Spleen (tissue), 11 donors: ENCODE data around the gene DPP4. TPM values are rescaled to one million over a fixed set of nuclear protein-coding genes. Genes with fewer than 3 reads are reported as not detected.

Experiments
- DNase-seq: peaks from one replicate; pipeline ENCODE4 v3.0.0-alpha.2; 2020
- H3K27ac ChIP-seq, 8 donors: fragments of 200-600 bp; sonication (generic) in 7 of 8; 1 replicate in 4 of 8; 2 replicates in 4 of 8; pipeline versions ENCODE4 v1.5.0 to v1.8.0; 2016 to 2021; ENCODE audit warnings: inconsistent platforms in 4 of 8, mild to moderate bottlenecking in 4 of 8, moderate library complexity in 1 of 8
- H3K27me3 ChIP-seq, 7 donors: fragments of 200-600 bp; sonication (generic) in 6 of 7; replicated peaks in 1 of 7; 1 replicate in 4 of 7; 2 replicates in 3 of 7; pipeline versions ENCODE4 v1.5.0 to v1.8.0; 2016 to 2021; ENCODE audit warnings: inconsistent platforms in 3 of 7, mild to moderate bottlenecking in 1 of 7
- H3K36me3 ChIP-seq, 6 donors: fragments of 200-600 bp; sonication (generic) in 5 of 6; 1 replicate in 4 of 6; 2 replicates in 2 of 6; pipeline versions ENCODE4 v1.5.0 to v1.8.0; 2016 to 2021; ENCODE audit warnings: inconsistent platforms in 2 of 6
- H3K4me1 ChIP-seq, 6 donors: fragments of 200-600 bp; sonication (generic) in 5 of 6; 1 replicate in 3 of 6; 2 replicates in 3 of 6; pipeline versions ENCODE4 v1.5.0 to v1.8.0; 2016 to 2021; ENCODE audit warnings: inconsistent platforms in 3 of 6
- H3K4me3 ChIP-seq, 8 donors: fragments of 200-600 bp; sonication (generic) in 7 of 8; 1 replicate in 4 of 8; 2 replicates in 4 of 8; pipeline versions ENCODE4 v1.5.0 to v1.8.0; 2016 to 2021; ENCODE audit warnings: inconsistent platforms in 4 of 8, mild to moderate bottlenecking in 4 of 8, moderate library complexity in 2 of 8
- H3K9me3 ChIP-seq, 8 donors: fragments of 200-600 bp; sonication (generic) in 7 of 8; 1 replicate in 4 of 8; 2 replicates in 4 of 8; pipeline versions ENCODE4 v1.5.0 to v1.8.0; 2016 to 2021; ENCODE audit warnings: inconsistent platforms in 4 of 8
- POLR2A ChIP-seq, 3 donors: fragments of 450-650 bp; IDR thresholded peaks; one replicate each; pipeline ENCODE4 v1.5.1; 2017; ENCODE audit warnings: antibody characterized with exemption in 3 of 3, mild to moderate bottlenecking in 1 of 3
- POLR2AphosphoS5 ChIP-seq, 3 donors: sonication (generic); formaldehyde crosslinking; IDR thresholded peaks; one replicate each; pipeline ENCODE4 v1.5.1; 2017; ENCODE audit warnings: antibody characterized with exemption in 3 of 3
- WGBS, 5 donors: extraction: QIAGEN DNeasy Blood & Tissue Kit in 3 of 5; methylation state at CpG; one replicate each; pipeline versions ENCODE4 v1.1.5 to v1.1.7; 2013 to 2018; 5-methylcytosine and 5-hydroxymethylcytosine counted together
- intact Hi-C: fragments of 100-400 bp; cut with DNase I; formaldehyde crosslinking; loops from one replicate; pipeline ENCODE4 v1.15.0; 2023; ENCODE audit warnings: low total_unique reads
- polyA plus RNA-seq, 3 donors: library from polyadenylated mRNA; stranded (reverse); fragments of 200-250 nt; gene quantifications; one replicate each; pipeline ENCODE4 v1.2.1, GENCODE V29; 2013
- total RNA-seq, 7 donors: library from RNA; depleted of rRNA in 3 of 7; stranded (reverse); fragments of >200 nt in 3 of 7; fragmentation: NEBNext Ultra II Directional in 4 of 7; extraction: Animal tissue kit (Norgen Biotek cat#: 25700) in 4 of 7; gene quantifications; one replicate each; pipeline versions ENCODE4 v1.1.0 to v1.2.1, GENCODE V29; 2016 to 2021
- TF ChIP-seq, protein P1 (sequence below), 11 experiments: fragments of 200-600 bp in 7 of 11; fragments of 450-650 bp in 4 of 11; sonication (generic) in 4 of 11; IDR thresholded peaks in 8 of 11; conservative IDR thresholded peaks in 3 of 11; 1 replicate in 7 of 11; 2 replicates in 4 of 11; pipeline versions ENCODE4 v1.4.0 to v1.8.0; 2016 to 2021; ENCODE audit warnings: antibody characterized with exemption in 11 of 11, inconsistent platforms in 4 of 11, mild to moderate bottlenecking in 1 of 11
- donor health status: healthy with polysubstance abuse.
- donor health status: DM: no; HTN: no; CAD: no; lungs with moderate emphysema.
- donor health status: DM: no; HTN: no; CAD: no.
- donor health status: Bipolar disorder and iron deficiency.
- donor health status: healthy.
- donor health status: DM: no; HTN: no; CAD: no.
- donor health status: DM: yes; HTN: yes; CAD: no.

Gene DPP4
- total and polyA plus RNA-seq, 10 donors = 1.3 to 28.6 (median 18.4) TPM

DNA sequence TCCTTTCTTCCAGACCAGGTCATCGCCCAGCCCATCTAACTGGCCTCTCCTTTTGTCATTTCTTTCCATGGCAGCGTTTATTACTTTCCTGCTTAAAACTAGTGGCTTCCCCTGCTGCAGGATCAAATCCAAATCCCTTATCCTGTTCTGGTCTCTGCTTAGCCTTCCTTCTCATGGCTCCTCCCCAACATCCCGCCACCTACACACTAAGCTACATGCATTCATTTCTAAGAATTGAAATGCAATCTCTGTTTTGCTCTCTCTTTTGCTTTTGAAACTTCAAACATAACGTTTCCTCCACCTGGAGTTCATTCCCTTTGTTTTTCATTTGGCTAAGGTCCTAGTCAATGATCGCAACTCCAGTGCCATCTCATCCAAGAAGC, 18.0 kb upstream of the DPP4 start:
- 80 to 92% (median 85%) methylated on average over 5 of the region's 5 CpGs for WGBS, 5 donors
- H3K36me3 ChIP-seq = no peaks in the 10 kb centered on the region
- no peaks in the 10 kb centered on the region for H3K4me1 ChIP-seq
- no peak overlapping the region for H3K4me3 ChIP-seq
- no peak overlapping the region for H3K27ac ChIP-seq
- TF ChIP-seq, protein P1, sequence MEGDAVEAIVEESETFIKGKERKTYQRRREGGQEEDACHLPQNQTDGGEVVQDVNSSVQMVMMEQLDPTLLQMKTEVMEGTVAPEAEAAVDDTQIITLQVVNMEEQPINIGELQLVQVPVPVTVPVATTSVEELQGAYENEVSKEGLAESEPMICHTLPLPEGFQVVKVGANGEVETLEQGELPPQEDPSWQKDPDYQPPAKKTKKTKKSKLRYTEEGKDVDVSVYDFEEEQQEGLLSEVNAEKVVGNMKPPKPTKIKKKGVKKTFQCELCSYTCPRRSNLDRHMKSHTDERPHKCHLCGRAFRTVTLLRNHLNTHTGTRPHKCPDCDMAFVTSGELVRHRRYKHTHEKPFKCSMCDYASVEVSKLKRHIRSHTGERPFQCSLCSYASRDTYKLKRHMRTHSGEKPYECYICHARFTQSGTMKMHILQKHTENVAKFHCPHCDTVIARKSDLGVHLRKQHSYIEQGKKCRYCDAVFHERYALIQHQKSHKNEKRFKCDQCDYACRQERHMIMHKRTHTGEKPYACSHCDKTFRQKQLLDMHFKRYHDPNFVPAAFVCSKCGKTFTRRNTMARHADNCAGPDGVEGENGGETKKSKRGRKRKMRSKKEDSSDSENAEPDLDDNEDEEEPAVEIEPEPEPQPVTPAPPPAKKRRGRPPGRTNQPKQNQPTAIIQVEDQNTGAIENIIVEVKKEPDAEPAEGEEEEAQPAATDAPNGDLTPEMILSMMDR (IDR thresholded peaks at IDR 0.05 in 8 of 11, conservative IDR thresholded peaks at IDR 0.05 in 3 of 11) = no peak
- TF ChIP-seq POLR2AphosphoS5 (IDR thresholded peaks at IDR 0.05) (no peak), POLR2A (IDR thresholded peaks at IDR 0.05) (no peak)
- DNase-seq = no peak
- intact Hi-C loops = no loop called here
- no peaks in the 10 kb centered on the region for H3K9me3 ChIP-seq
- H3K27me3 ChIP-seq = no peaks in the 10 kb centered on the region

- 88 to 96% (median 91%) methylated on average over 7 of the region's 7 CpGs for WGBS, 5 donors
- H3K36me3 ChIP-seq = no peaks in the 10 kb centered on the region
- intact Hi-C loops = no loop called here
- no peaks in the 10 kb centered on the region for H3K9me3 ChIP-seq
- H3K27ac ChIP-seq = no peak overlapping the region
- DNase-seq = no peak
- H3K4me3 ChIP-seq = no peak overlapping the region
- no peaks in the 10 kb centered on the region for H3K4me1 ChIP-seq
- H3K27me3 ChIP-seq = no peaks in the 10 kb centered on the region
- TF ChIP-seq POLR2AphosphoS5 (IDR thresholded peaks at IDR 0.05) (no peak), POLR2A (IDR thresholded peaks at IDR 0.05) (no peak)
- TF ChIP-seq, protein P1 (IDR thresholded peaks at IDR 0.05 in 8 of 11, conservative IDR thresholded peaks at IDR 0.05 in 3 of 11) = no peak
Observed at GRCh38 chr2:162091325-162092007, 17.5 kb upstream of the DPP4 start.

- 81 to 98% (median 90%) methylated on average over 1 of the region's 1 CpG for WGBS, 5 donors
- intact Hi-C loops = no loop called here
- Histone ChIP-seq H3K4me1 (no peaks in the 10 kb centered on the region), H3K27ac (no peak overlapping the region), H3K36me3 (no peaks in the 10 kb centered on the region), H3K4me3 (no peak overlapping the region), H3K9me3 (no peaks in the 10 kb centered on the region), H3K27me3 (no peaks in the 10 kb centered on the region)
- DNase-seq = no peak
- TF ChIP-seq POLR2A (IDR thresholded peaks at IDR 0.05) (no peak), POLR2AphosphoS5 (IDR thresholded peaks at IDR 0.05) (no peak)
- TF ChIP-seq, protein P1 (IDR thresholded peaks at IDR 0.05 in 8 of 11, conservative IDR thresholded peaks at IDR 0.05 in 3 of 11) = no peak
Observed at GRCh38 chr2:162090109-162090508, 16.1 kb upstream of the DPP4 start.

- no peak for DNase-seq
- WGBS, 5 donors = 82 to 92% (median 88%) methylated on average over 2 of the region's 2 CpGs
- H3K4me1 ChIP-seq = no peaks in the 10 kb centered on the region
- H3K27me3 ChIP-seq = no peaks in the 10 kb centered on the region
- no peak for TF ChIP-seq POLR2AphosphoS5 (IDR thresholded peaks at IDR 0.05)
- no peak for TF ChIP-seq POLR2A (IDR thresholded peaks at IDR 0.05)
- intact Hi-C loops = no loop called here
- H3K36me3 ChIP-seq = no peaks in the 10 kb centered on the region
- no peaks in the 10 kb centered on the region for H3K9me3 ChIP-seq
- H3K4me3 ChIP-seq = no peak overlapping the region
- H3K27ac ChIP-seq = no peak overlapping the region
Observed at GRCh38 chr2:162086904-162087303, 12.9 kb upstream of the DPP4 start.
